ENCODE measurements around the gene PLLP.
"Not testable (repeated sequence)": the region's sequence is repeated elsewhere in the genome, so short reads cannot be mapped to it uniquely, and the experiment has no call there.

PLLP gene

GRCh38 chr16:57289391-57290257 lies 5.2 kb upstream of the PLLP start:
- no peaks in the 10 kb centered on the region for H3K36me3 Mint-ChIP-seq
- no peak for ATAC-seq (ENCODE audit: low read depth)
- no peak overlapping the region for H3K27ac Mint-ChIP-seq
- H3K4me3 Mint-ChIP-seq = no peak overlapping the region
- H3K27me3 Mint-ChIP-seq = peaks cover 2% of the 10 kb centered on the region
- H3K4me1 Mint-ChIP-seq = peaks cover 3% of the 10 kb centered on the region
- no peaks in the 10 kb centered on the region for H3K9me3 Mint-ChIP-seq
- DNase-seq (ENCODE audit: low spot score in 2 of 2) = no peak

GRCh38 chr16:57285379-57285778 lies 907 bp upstream of the PLLP start:
- ATAC-seq (ENCODE audit: low read depth) (no peak), DNase-seq (ENCODE audit: low spot score in 2 of 2) (no peak)
- peaks cover 5% of the 10 kb centered on the region for H3K4me1 Mint-ChIP-seq
- H3K27ac Mint-ChIP-seq = no peak overlapping the region
- no peak overlapping the region for H3K4me3 Mint-ChIP-seq
- H3K36me3 Mint-ChIP-seq = no peaks in the 10 kb centered on the region
- H3K9me3 Mint-ChIP-seq = no peaks in the 10 kb centered on the region
- peaks cover 16% of the 10 kb centered on the region for H3K27me3 Mint-ChIP-seq

GRCh38 chr16:57284952-57285363 lies 486 bp upstream of the PLLP start:
- Mint-ChIP-seq H3K36me3 (no peaks in the 10 kb centered on the region), H3K27me3 (peaks cover 16% of the 10 kb centered on the region), H3K27ac (no peak overlapping the region), H3K4me1 (peaks cover 5% of the 10 kb centered on the region), H3K9me3 (no peaks in the 10 kb centered on the region), H3K4me3 (peak overlapping the region; percentile 64)
- DNase-seq (ENCODE audit: low spot score in 2 of 2) = no peak
- ATAC-seq (ENCODE audit: low read depth) = no peak

- H3K4me1 Mint-ChIP-seq = peaks cover 5% of the 10 kb centered on the region
- peak overlapping the region; percentile 86 for H3K4me3 Mint-ChIP-seq
- ATAC-seq (ENCODE audit: low read depth) (no peak), DNase-seq (ENCODE audit: low spot score in 2 of 2) (no peak)
- no peak overlapping the region for H3K27ac Mint-ChIP-seq
- peaks cover 16% of the 10 kb centered on the region for H3K27me3 Mint-ChIP-seq
- H3K9me3 Mint-ChIP-seq = no peaks in the 10 kb centered on the region
- H3K36me3 Mint-ChIP-seq = no peaks in the 10 kb centered on the region
These were observed 588 bp downstream of the PLLP start for GRCh38 chr16:57283959-57284208.

DNA sequence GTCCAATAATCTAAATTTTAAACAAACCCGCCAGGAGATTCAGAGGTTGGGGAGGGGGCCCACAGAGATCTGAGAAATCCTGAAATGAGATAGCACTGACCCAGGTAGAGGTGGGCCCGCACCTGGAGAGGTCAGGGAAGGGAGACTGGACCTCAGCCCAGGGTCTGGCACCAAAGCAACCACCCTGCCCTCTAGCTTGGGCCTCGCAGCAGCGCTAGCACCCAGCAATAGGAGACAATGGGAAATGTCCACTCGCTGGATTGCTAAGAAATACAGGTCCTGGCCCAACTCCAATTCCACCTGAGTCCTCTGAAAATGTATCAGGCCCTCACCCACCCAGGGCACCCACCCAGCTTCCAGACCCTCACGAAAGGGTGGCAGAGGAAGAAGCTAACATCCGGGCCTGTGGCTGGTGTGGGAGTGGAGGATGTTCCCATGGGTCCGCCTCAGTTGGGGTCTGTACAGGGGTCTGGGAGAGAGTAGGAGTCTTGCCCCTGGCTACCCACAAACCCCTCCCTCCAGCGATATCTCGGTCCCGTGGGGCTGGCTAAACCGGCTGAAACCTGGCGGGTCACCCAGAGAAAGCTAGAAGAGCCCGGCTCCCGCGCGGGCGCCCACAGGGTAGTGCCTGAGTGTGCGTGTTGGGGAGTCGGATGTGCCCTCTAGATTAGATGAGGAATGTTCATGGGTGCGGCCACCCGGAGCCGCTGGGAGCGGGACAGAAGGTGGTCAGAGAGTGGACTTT lies 1.1 kb downstream of the PLLP start:
- Mint-ChIP-seq H3K4me3 (peak overlapping the region; percentile 86), H3K36me3 (no peaks in the 10 kb centered on the region), H3K27ac (no peak overlapping the region), H3K9me3 (no peaks in the 10 kb centered on the region), H3K4me1 (peaks cover 5% of the 10 kb centered on the region), H3K27me3 (peaks cover 16% of the 10 kb centered on the region)
- no peak for DNase-seq (ENCODE audit: low spot score in 2 of 2)
- ATAC-seq (ENCODE audit: low read depth) = no peak

- peak overlapping the region; percentile 15 for H3K27ac Mint-ChIP-seq
- H3K4me3 Mint-ChIP-seq = no peak overlapping the region
- no peaks in the 10 kb centered on the region for H3K9me3 Mint-ChIP-seq
- peaks cover 6% of the 10 kb centered on the region for H3K4me1 Mint-ChIP-seq
- ATAC-seq (ENCODE audit: low read depth) (no peak), DNase-seq (ENCODE audit: low spot score in 2 of 2) (no peak)
- H3K27me3 Mint-ChIP-seq = peaks cover 16% of the 10 kb centered on the region
- H3K36me3 Mint-ChIP-seq = no peaks in the 10 kb centered on the region
These were observed 1.8 kb downstream of the PLLP start for GRCh38 chr16:57282510-57283213.

GRCh38 chr16:57281791-57282190 lies 2.7 kb downstream of the PLLP start:
- peaks cover 8% of the 10 kb centered on the region for H3K4me1 Mint-ChIP-seq
- H3K4me3 Mint-ChIP-seq = no peak overlapping the region
- H3K27ac Mint-ChIP-seq = no peak overlapping the region
- H3K9me3 Mint-ChIP-seq = no peaks in the 10 kb centered on the region
- ATAC-seq (ENCODE audit: low read depth) (no peak), DNase-seq (ENCODE audit: low spot score in 2 of 2) (no peak)
- H3K36me3 Mint-ChIP-seq = no peaks in the 10 kb centered on the region
- peaks cover 16% of the 10 kb centered on the region for H3K27me3 Mint-ChIP-seq

DNA sequence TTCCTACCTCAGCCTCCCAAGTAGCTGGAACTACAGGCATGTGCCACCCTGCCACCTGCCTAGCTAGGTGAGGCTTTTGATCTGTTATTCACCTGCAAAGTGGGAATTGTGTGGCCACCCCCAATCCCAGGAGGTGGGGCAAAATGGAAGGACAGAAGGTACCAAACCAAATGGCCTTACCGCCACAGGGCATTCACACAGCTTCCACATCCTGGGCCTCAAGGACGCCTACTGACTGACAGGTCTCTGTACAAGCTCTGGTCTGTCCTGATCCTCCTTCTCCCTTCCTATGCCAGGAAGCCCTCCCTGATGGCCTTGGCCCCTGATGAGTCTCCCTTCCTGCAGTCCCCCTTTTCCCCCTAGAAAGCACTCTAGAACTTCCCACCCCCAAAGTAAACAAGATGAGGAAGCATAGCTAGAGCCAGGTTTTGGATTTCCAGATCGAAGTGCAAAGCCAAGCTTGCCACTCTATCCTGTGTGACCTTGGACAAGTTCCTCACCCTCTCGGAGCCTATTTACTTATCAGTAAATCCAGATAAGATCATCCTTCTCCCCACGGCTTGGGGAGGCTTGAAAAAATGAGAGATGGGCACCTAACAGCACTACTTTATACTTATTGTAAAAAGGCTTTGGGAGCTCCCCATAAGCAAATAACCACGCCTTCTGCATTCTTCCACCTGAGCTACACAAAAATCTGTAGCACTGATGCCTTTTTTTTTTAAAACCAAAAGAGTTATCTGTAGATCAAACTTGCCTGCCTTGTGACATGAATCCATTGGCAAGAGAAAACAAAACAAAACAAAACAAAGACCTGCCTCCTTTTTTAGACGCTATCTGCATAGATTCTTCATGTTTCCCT lies 4.5 kb downstream of the PLLP start:
- DNase-seq (ENCODE audit: low spot score in 2 of 2) = no peak
- no peak overlapping the region for H3K4me3 Mint-ChIP-seq
- no peak overlapping the region for H3K27ac Mint-ChIP-seq
- no peaks in the 10 kb centered on the region for H3K9me3 Mint-ChIP-seq
- ATAC-seq (ENCODE audit: low read depth) = no peak
- no peaks in the 10 kb centered on the region for H3K36me3 Mint-ChIP-seq
- H3K27me3 Mint-ChIP-seq = peaks cover 14% of the 10 kb centered on the region
- peaks cover 9% of the 10 kb centered on the region for H3K4me1 Mint-ChIP-seq

DNA sequence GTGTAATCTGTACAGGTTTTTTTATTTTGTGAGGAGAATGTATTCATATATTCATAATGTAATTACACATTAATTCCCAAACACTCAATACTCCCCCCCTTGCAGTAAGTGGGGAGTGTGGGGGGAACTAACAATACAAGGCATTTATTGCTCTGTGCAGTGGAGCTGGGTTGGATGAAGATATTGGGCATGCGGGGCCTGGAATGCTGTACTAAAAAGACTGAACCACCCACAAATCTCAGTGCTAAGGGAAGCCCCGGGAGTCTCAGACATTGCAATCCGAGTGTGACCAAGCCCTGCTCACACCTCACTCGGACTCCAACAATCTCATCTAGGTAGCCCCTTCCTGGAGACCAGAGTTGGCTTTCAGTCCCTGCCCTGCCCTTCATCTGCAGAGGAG lies 6.0 kb downstream of the PLLP start:
- DNase-seq (ENCODE audit: low spot score in 2 of 2) (no peak), ATAC-seq (ENCODE audit: low read depth) (no peak)
- Mint-ChIP-seq H3K27ac (no peak overlapping the region), H3K4me1 (peaks cover 7% of the 10 kb centered on the region), H3K36me3 (no peaks in the 10 kb centered on the region), H3K27me3 (peaks cover 9% of the 10 kb centered on the region), H3K4me3 (no peak overlapping the region), H3K9me3 (no peaks in the 10 kb centered on the region)

- peaks cover 4% of the 10 kb centered on the region for H3K27me3 Mint-ChIP-seq
- peaks cover 7% of the 10 kb centered on the region for H3K4me1 Mint-ChIP-seq
- no peak overlapping the region for H3K27ac Mint-ChIP-seq
- H3K9me3 Mint-ChIP-seq = no peaks in the 10 kb centered on the region
- no peaks in the 10 kb centered on the region for H3K36me3 Mint-ChIP-seq
- H3K4me3 Mint-ChIP-seq = no peak overlapping the region
- DNase-seq (ENCODE audit: low spot score in 2 of 2) (no peak), ATAC-seq (ENCODE audit: low read depth) (peak; percentile 81)
These were observed 6.9 kb downstream of the PLLP start for GRCh38 chr16:57277586-57277985.

DNA sequence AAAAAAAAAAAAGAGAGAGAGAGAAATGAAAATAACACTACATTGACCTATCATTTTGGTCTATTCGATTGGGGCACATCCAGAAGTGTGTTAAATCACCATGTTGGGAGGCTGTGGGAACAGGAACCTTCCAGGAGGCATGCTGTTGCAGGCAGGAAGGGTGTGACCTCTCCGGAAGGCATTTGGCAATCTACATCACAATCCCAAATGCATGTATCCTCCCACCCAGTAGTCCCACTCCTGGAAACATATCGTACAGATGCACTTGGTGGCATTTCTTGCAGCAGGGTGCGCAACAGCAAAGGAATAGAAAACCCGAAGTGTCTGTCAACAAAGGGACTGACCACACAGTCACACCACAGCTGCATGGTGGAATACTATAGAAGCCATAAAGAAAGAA lies 7.9 kb downstream of the PLLP start:
- no peak for DNase-seq (ENCODE audit: low spot score in 2 of 2)
- no peaks in the 10 kb centered on the region for H3K9me3 Mint-ChIP-seq
- no peak overlapping the region for H3K4me3 Mint-ChIP-seq
- H3K4me1 Mint-ChIP-seq = peaks cover 7% of the 10 kb centered on the region
- no peaks in the 10 kb centered on the region for H3K36me3 Mint-ChIP-seq
- H3K27me3 Mint-ChIP-seq = no peaks in the 10 kb centered on the region
- ATAC-seq (ENCODE audit: low read depth) = no peak
- H3K27ac Mint-ChIP-seq = no peak overlapping the region

DNA sequence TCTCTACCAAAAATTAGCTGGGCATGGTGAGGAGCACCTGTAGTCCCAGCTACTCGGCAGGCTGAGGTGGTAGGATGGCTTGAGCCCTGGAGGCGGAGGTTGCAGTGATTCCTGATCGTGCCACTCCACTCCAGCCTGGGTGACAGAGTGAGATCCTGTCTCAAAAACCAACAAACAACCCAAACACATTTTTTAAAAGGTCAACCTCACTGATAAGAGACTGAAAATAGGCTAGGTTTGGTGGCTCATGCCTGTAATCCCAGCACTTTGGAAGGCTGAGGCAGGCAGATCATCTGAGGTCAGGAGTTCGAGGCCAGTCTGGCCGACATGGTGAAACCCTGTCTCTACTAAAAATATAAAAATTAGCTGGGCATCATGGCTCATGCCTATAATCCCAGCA lies 8.5 kb downstream of the PLLP start:
- H3K9me3 Mint-ChIP-seq; H3K4me3 Mint-ChIP-seq; H3K36me3 Mint-ChIP-seq; H3K27me3 Mint-ChIP-seq; H3K27ac Mint-ChIP-seq; H3K4me1 Mint-ChIP-seq; DNase-seq (ENCODE audit: low spot score in 2 of 2); ATAC-seq (ENCODE audit: low read depth): not testable (repeated sequence)

GRCh38 chr16:57273826-57274225 lies 10.6 kb downstream of the PLLP start:
- H3K4me3 Mint-ChIP-seq = no peak overlapping the region
- no peaks in the 10 kb centered on the region for H3K36me3 Mint-ChIP-seq
- H3K27ac Mint-ChIP-seq = no peak overlapping the region
- DNase-seq (ENCODE audit: low spot score in 2 of 2) (no peak), ATAC-seq (ENCODE audit: low read depth) (no peak)
- H3K27me3 Mint-ChIP-seq = no peaks in the 10 kb centered on the region
- H3K9me3 Mint-ChIP-seq = no peaks in the 10 kb centered on the region
- peaks cover 7% of the 10 kb centered on the region for H3K4me1 Mint-ChIP-seq

DNA sequence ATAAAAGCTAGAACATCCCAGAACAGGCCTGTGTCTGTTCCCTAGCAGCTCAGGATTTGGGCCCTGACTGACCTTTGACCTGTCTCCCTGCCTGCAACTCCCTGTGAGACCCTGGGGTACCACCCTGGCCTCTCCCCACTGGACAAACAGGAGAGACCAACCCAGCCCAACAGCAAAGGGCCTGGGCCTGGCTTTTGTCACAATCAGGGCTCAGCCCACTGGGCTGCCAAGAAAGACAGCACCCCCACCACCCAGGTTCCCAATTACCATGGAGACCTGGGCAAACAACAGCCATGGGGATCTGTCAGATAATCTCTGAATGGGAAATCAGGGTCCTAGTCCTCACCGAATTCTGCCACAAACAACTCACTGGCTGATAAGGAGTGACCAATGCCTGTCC lies 11.1 kb downstream of the PLLP start:
- H3K4me1 Mint-ChIP-seq = peaks cover 7% of the 10 kb centered on the region
- DNase-seq (ENCODE audit: low spot score in 2 of 2) (no peak), ATAC-seq (ENCODE audit: low read depth) (no peak)
- no peak overlapping the region for H3K27ac Mint-ChIP-seq
- H3K27me3 Mint-ChIP-seq = no peaks in the 10 kb centered on the region
- no peaks in the 10 kb centered on the region for H3K36me3 Mint-ChIP-seq
- no peak overlapping the region for H3K4me3 Mint-ChIP-seq
- no peaks in the 10 kb centered on the region for H3K9me3 Mint-ChIP-seq
